HAP-1 (cell line): Measurements from ENCODE around the gene CRTC3.

Experiments
- DNase-seq, 2 experiments: peaks; one replicate each; pipeline ENCODE4 v3.0.0-alpha.2; 2016 to 2020; ENCODE audit warnings: low spot score in 2 of 2
- H3K27me3 ChIP-seq: fragments of 250-450 bp; sonication (Bioruptor Pico); 2 replicates; pipeline ENCODE4 v1.5.1; 2020; ENCODE audit warnings: low read depth, mild to moderate bottlenecking, moderate library complexity
- H3K36me3 ChIP-seq: fragments of 250-450 bp; sonication (Bioruptor Pico); replicated peaks from 2 replicates; pipeline ENCODE4 v1.5.1; 2020; ENCODE audit warnings: mild to moderate bottlenecking
- H3K4me1 ChIP-seq: fragments of 250-450 bp; sonication (Bioruptor Pico); 2 replicates; pipeline ENCODE4 v1.5.1; 2020; ENCODE audit warnings: mild to moderate bottlenecking
- H3K4me3 ChIP-seq: fragments of 250-450 bp; sonication (Bioruptor Pico); 2 replicates; pipeline ENCODE4 v1.5.1; 2020; ENCODE audit warnings: mild to moderate bottlenecking, moderate library complexity
- H3K9me3 ChIP-seq: fragments of 250-450 bp; sonication (Bioruptor Pico); 2 replicates; pipeline ENCODE4 v1.5.1; 2020; ENCODE audit warnings: mild to moderate bottlenecking, moderate library complexity
- in situ Hi-C: fragments of 300-500 bp; cut with MboI; formaldehyde crosslinking; loops from 3 replicates; pipeline ENCODE4 v1.14.3; 2020; ENCODE audit warnings: low sequenced_read_pairs, inconsistent platforms, mixed read lengths

CRTC3 gene

DNA sequence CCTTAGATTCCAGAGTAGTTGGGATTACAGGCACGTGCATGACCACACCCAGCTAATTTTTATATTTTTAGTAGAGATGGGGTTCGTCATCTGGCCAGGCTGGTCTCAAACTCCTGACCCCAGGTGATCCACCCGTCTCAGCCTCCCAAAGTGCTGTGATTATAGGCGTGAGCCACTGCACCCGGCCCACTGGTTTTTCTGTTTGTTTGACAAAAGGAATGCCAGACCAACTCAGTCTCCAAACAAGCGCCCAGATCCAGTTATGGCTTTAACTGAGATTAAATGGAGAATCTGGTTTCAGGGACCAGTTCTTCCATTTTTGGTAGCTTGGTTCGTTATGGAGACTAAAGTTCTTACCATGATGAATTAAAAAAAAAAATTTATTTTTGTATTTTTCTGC lies 50.8 kb downstream of the CRTC3 start:
- Histone ChIP-seq H3K27me3 (no peaks in the 10 kb centered on the region), H3K36me3 (no peaks in the 10 kb centered on the region), H3K4me3 (no peak overlapping the region), H3K4me1 (peaks cover 24% of the 10 kb centered on the region), H3K9me3 (no peaks in the 10 kb centered on the region)
- DNase-seq: no peak
- in situ Hi-C loops: no loop called here

DNA sequence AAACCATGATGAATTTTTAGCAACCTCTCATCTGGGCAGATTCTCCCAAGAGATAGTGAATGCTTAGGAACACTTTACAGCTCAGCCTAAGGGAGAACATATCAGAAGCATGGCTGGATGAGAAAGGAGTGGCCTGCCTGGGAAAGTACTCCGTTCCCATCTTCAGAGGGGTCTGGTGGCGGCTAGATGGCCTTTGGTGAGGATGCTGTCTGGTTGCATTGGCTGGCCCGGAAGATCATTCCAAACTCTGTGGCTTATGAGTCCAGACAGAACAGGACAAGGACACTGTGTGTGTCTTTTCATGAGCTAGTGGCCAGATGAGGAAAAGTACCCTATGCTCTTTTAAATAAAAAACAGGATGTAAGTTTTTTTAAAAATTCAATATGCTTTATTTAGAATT lies 51.2 kb downstream of the CRTC3 start:
- Histone ChIP-seq H3K36me3 (no peaks in the 10 kb centered on the region), H3K4me3 (no peak overlapping the region)

DNA sequence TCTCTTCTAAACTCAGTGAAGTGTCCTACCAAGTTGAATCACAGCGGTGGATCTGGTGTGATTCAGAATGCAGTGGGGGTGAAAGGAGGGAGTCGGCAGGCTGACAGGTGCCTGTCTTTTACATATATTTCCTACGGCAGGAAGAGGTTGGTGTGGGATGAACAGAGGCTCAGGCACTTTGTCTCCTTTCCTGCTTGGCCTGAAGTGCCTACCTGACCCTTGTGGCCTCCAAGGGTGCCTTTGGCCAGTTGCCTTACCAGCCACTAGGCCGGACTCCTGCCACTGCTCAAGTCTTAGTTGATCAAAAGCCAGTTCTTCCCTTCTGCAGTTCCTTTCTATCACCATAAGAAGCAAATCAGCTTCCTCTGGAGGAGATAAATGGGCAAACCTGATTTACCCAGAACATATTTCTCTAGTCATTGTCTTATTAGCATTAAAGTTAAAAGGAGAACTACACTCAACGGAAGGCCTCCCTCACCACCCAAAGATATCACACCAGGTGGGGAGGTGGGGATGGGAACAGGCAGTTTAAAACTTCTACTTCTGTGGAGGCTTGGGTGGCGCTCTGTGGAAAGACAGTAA lies 52.1 kb downstream of the CRTC3 start:
- H3K9me3 ChIP-seq: no peaks in the 10 kb centered on the region
- in situ Hi-C loops: no loop called here
- H3K27me3 ChIP-seq: no peaks in the 10 kb centered on the region
- no peak for DNase-seq
- no peak overlapping the region for H3K4me3 ChIP-seq
- peaks cover 24% of the 10 kb centered on the region for H3K4me1 ChIP-seq
- no peaks in the 10 kb centered on the region for H3K36me3 ChIP-seq

More for the DNA sequence above, 51.2 kb downstream of the CRTC3 start:
- in situ Hi-C loops: no loop called here
- H3K27me3 ChIP-seq: no peaks in the 10 kb centered on the region
- H3K4me1 ChIP-seq: peaks cover 24% of the 10 kb centered on the region
- no peaks in the 10 kb centered on the region for H3K9me3 ChIP-seq
- DNase-seq: no peak

DNA sequence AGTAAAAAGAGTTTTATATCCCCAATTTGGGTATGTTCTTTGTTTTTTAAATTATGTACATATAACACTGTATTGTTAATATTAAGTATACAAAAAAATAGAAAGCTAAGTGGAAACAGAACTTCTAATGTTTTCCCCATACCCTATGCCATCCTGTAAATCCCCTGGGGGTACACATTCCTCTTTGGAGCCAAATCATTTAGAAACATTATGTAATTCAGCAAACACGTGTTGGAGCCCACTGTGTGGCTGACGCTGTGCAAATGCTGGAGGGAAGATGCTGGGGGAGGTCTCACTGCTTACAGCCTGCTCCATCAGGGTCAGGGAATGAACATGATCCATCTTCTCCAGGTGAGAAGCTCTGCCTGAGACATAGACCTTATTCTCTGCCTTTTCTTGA lies 52.8 kb downstream of the CRTC3 start:
- Histone ChIP-seq H3K4me1 (peaks cover 22% of the 10 kb centered on the region), H3K4me3 (no peak overlapping the region), H3K36me3 (no peaks in the 10 kb centered on the region), H3K27me3 (no peaks in the 10 kb centered on the region), H3K9me3 (no peaks in the 10 kb centered on the region)
- in situ Hi-C loops: no loop called here
- DNase-seq: peak; percentile 33 to 34

DNA sequence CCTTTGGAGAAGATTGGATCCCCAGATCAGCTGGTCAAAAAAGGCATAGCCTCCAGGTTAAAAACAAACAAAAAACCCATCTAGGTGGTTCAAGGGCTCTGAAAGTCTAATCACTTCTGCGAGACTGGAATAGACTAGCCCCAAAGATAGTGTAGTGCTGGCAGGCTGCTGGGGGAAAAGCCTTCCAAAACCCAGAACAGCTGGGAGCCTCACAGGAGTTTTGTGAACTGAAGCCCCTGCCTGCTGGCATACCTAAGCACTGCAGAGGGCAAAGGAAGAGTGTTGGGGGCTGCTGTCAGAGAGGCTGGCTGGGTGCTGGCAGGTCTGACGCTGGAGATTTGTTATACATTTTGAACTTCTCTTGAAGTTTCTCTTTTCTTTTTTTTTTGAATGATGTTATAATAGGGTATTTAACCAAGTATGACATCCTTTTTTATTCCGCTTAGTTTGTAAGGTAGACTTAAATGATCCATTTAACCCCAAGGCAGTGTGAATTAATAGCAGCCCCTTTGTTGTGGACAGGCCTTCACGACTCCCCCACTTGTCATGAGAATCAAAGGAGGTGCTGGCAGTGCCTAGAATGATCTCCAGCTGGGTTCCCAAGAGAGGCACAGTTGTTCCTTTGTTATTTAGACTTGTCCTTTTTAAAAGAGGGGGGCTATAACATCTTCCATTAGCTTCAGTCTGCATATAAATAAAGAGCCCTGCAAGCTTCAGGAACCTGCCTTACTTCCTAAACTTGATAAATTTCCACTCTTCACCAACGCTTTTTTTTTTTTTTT lies 53.9 kb downstream of the CRTC3 start:
- in situ Hi-C loops: no loop called here
- DNase-seq: peak; percentile 69 to 83
- Histone ChIP-seq H3K36me3 (no peaks in the 10 kb centered on the region), H3K27me3 (no peaks in the 10 kb centered on the region), H3K4me3 (no peak overlapping the region), H3K9me3 (no peaks in the 10 kb centered on the region), H3K4me1 (peaks cover 22% of the 10 kb centered on the region)

DNA sequence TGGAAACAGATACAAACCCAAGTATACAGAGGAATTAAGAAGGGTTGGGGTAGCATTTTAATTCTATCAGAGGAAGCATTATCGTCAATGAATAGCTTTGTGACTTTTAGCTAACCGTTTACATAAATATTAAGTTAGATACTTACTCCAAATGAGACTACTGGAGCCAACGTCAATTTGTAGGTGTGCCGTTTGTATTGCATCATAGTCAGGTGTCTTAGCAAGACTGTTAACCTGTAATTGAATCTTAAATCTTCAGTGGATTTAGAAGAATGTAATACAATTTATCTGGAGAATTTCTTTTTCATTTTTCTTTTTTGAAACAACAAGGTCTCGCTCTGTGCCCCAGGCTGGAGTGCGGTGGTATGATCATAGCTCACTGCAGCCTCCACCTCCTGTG lies 55.1 kb downstream of the CRTC3 start:
- no peak for DNase-seq
- no peaks in the 10 kb centered on the region for H3K27me3 ChIP-seq
- in situ Hi-C loops: no loop called here

DNA sequence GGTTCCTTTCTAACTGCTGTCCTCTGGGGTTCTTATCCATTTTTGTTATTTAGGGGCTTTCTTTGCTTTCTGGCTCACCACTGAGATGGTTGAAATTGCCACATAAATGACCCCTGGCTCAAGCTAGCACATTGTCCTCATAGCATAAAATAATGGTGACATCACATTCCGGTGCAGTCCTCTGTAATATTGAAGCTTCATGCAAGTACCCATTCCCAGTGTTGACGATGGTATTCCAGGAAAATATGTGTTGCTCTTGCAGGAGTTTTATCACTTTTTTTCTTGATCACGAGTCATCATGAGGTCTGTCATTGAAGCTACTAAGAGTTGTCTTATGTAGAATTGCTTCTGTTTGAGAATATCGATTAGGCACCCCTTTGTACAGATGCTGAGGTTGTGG lies 56.1 kb downstream of the CRTC3 start:
- no peaks in the 10 kb centered on the region for H3K27me3 ChIP-seq
- DNase-seq: no peak
- peaks cover 22% of the 10 kb centered on the region for H3K4me1 ChIP-seq
- no peaks in the 10 kb centered on the region for H3K9me3 ChIP-seq
- no peak overlapping the region for H3K4me3 ChIP-seq
- H3K36me3 ChIP-seq: no peaks in the 10 kb centered on the region
- in situ Hi-C loops: no loop called here

More for the DNA sequence above, 55.1 kb downstream of the CRTC3 start:
- Histone ChIP-seq H3K4me3 (no peak overlapping the region), H3K4me1 (peaks cover 22% of the 10 kb centered on the region), H3K9me3 (no peaks in the 10 kb centered on the region), H3K36me3 (no peaks in the 10 kb centered on the region)

DNA sequence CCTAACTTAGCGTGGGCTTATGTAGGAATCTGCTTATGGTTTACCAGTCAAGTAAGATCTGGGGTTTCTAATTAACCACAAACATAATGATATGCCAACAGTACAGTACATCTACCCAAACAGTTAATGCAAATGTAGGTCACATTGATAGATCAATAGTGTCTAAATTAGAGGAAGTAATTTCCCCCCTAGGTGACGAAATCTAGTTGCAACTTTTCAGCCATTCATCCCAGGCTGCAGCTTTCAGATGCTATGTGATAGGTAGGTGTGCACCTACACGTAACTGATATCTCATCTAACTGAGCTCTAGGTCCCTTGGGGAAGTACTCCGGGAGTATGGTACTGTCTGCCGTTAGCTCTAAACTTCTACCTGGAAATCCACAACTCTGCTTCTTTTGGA lies 57.2 kb downstream of the CRTC3 start:
- Histone ChIP-seq H3K36me3 (no peaks in the 10 kb centered on the region), H3K4me3 (no peak overlapping the region), H3K27me3 (no peaks in the 10 kb centered on the region), H3K4me1 (peaks cover 27% of the 10 kb centered on the region), H3K9me3 (no peaks in the 10 kb centered on the region)
- in situ Hi-C loops: no loop called here
- DNase-seq: no peak

DNA sequence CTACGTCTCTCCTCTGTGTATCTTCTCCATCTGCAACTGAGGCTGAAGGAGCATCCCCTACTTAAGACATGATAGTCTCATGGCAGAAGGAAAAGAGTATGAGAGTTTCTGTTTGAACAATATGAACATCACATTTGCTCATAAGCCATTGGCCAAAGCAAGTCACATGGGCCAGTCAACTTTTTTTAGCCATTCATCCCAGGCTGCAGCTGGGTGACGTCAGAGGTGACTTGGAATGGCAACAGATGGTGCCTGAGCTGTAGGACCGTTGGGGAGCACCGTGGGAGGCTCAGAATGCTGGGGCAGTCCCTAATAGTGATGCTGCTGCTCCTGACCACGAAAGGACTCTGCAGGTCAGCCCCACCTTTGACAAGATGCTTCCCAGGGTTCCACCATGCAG lies 58.7 kb downstream of the CRTC3 start:
- in situ Hi-C loops: no loop called here
- Histone ChIP-seq H3K36me3 (no peaks in the 10 kb centered on the region), H3K4me3 (no peak overlapping the region), H3K9me3 (no peaks in the 10 kb centered on the region), H3K4me1 (peaks cover 28% of the 10 kb centered on the region), H3K27me3 (no peaks in the 10 kb centered on the region)
- no peak for DNase-seq

DNA sequence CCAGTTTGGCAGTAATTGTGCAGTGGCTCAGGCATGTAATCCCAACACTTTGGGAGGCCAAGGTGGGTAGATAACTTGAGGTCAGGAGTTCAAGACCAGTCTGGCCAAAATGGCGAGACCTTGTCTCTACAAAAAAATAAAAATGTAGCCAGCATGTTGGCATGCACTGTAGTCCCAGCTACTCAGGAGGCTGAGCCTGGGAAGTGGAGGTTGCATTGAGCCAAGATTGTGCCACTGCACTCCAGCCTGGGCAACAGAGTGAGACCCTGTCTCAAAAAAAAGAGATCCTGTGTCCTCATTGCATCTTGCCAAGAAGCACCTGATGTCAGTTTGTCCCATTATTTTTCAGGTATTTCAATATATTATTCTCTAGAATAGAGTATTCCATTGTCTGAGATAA lies 61.8 kb downstream of the CRTC3 start:
- no peaks in the 10 kb centered on the region; the same call in 1 of the 2 replicates for H3K36me3 ChIP-seq
- no peak overlapping the region for H3K4me3 ChIP-seq
- H3K9me3 ChIP-seq: no peaks in the 10 kb centered on the region
- in situ Hi-C loops: no loop called here
- H3K4me1 ChIP-seq: peaks cover 19% of the 10 kb centered on the region
- no peak for DNase-seq
- no peaks in the 10 kb centered on the region for H3K27me3 ChIP-seq

DNA sequence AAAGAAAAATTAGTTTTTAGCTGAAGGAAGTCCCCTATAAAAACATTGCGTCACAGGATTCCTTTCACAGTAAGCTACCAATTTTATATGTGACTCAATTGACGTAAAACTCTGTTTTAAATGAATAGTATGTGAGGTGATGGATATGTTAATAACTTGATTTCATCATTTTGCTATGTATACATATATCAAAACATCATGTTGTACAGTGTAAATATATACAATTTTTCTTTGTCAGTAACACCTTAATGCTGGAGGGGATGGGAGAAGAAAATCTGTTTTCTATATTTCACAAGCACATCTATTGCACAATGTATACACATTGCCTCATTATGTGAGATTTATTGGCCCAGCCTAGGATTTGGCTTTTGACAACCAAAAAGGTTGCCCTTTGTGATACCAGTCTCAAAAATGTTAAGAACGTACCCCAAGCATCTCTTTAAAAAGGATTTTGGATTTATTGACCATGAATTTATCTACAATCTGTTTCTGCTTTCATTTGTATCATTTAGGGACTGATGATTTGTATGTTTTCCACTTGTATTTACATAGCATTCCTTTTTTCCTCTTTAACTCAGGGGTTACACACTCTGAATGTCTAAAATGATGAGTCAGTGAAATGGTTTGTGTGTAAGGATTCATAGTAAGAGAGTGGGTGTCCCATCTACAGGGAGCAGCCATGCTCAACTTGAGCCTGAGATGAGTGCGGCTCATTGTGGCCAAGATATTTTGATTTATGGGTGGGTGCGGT lies 62.6 kb downstream of the CRTC3 start:
- Histone ChIP-seq H3K4me1 (peaks cover 19% of the 10 kb centered on the region), H3K4me3 (no peak overlapping the region), H3K27me3 (no peaks in the 10 kb centered on the region), H3K36me3 (no peaks in the 10 kb centered on the region; the same call in 1 of the 2 replicates), H3K9me3 (no peaks in the 10 kb centered on the region)
- in situ Hi-C loops: no loop called here
- DNase-seq: peak; percentile 47 to 87

DNA sequence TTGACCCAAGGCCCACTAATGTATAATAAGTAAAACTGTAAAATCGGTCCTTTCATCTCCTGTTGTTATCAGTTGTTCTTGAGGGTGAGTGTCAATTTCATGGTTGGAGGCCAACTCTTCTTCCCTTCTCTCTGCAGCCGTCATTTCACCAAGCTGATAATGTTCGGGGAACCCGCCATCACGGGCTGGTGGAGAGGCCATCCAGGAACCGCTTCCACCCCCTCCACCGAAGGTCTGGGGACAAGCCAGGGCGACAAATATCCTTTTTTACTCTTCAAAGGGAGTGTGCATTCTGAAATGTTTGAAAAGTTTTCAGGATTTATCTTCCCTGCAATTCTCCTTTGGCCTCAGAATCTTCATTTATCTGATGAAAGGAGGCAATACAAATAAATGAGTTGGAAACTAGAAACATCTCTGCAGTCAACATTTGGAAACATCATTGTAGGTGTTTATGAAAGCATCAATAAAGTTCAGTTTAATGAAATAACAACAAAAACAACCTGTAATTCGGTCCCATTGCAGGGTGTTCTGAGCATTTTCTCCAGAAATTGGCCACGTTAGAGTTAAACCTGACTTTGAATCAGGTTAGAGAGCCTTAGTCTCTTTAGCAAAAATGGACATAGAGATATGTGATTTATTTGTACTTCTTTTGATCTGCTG lies 63.9 kb downstream of the CRTC3 start:
- in situ Hi-C loops: no loop called here
- H3K4me3 ChIP-seq: no peak overlapping the region
- H3K4me1 ChIP-seq: peaks cover 19% of the 10 kb centered on the region
- no peaks in the 10 kb centered on the region; the same call in 1 of the 2 replicates for H3K36me3 ChIP-seq
- DNase-seq: no peak
- H3K9me3 ChIP-seq: no peaks in the 10 kb centered on the region
- H3K27me3 ChIP-seq: no peaks in the 10 kb centered on the region

DNA sequence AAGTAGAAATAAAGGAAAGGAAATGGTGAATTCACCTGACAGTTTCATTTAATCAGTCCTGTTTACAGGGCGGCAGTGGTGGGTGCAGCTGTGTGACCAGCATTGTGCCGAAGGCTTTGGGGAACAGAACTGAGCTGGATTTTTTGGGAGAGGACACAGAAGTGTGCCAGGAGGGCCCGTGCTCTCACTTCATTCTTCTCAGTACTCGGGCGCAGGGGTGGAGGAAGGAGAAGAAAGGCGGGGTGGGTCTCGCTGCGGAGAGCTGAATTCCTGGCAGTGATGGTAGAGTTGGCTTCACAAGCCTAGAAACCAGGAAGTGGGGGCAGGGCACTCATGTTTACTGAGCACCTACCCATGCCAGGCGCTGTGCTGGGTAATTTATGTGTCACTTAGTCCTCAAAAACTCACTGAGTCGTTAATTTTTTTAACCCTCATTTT lies 64.6 kb downstream of the CRTC3 start:
- Histone ChIP-seq H3K4me1 (peaks cover 19% of the 10 kb centered on the region), H3K27me3 (no peaks in the 10 kb centered on the region), H3K9me3 (no peaks in the 10 kb centered on the region), H3K36me3 (no peaks in the 10 kb centered on the region; the same call in 1 of the 2 replicates), H3K4me3 (no peak overlapping the region)
- DNase-seq: no peak
- in situ Hi-C loops: no loop called here
